Aorta (tissue), 5 donors: Measurements from ENCODE around the gene PIEZO2. TPM values are rescaled to one million over a fixed set of nuclear protein-coding genes. Genes with fewer than 3 reads are reported as not detected.
A peak's percentile ranks its signal among the peaks of the same experiment; 100 is the strongest.
"Not testable (repeated sequence)": the region's sequence is repeated elsewhere in the genome, so short reads cannot be mapped to it uniquely, and the experiment has no call there.

Experiments used
- ATAC-seq: fragments of 200-7000 bp; cut with Tn5 transposase; one replicate; pipeline ENCODE4 v1.9.1; 2022; ENCODE audit warnings: moderate library complexity; ENCODE audit not compliant: low FRiP score
- DNase-seq, 2 donors: peaks; one replicate each; pipeline ENCODE4 v3.0.0-alpha.2; 2020
- H3K27ac ChIP-seq, 2 donors: one replicate each; pipeline ENCODE4 v1.5.1; 2013; ENCODE audit warnings: low read length in 2 of 2, mild to moderate bottlenecking in 2 of 2, moderate library complexity in 2 of 2, control low read depth in 1 of 2, inconsistent platforms in 1 of 2, low read depth in 1 of 2
- H3K27me3 ChIP-seq, 2 donors: one replicate each; pipeline ENCODE4 v1.6.1; 2013; ENCODE audit warnings: control low read depth in 1 of 2, low read length in 1 of 2, mild to moderate bottlenecking in 1 of 2, moderate library complexity in 1 of 2; ENCODE audit not compliant: insufficient read depth in 2 of 2, control insufficient read depth in 1 of 2
- H3K36me3 ChIP-seq, 2 donors: one replicate each; pipeline ENCODE4 v1.6.1; 2013; ENCODE audit warnings: control low read depth in 1 of 2, low read length in 1 of 2, mild to moderate bottlenecking in 1 of 2; ENCODE audit not compliant: insufficient read depth in 2 of 2, control insufficient read depth in 1 of 2
- H3K4me1 ChIP-seq, 2 donors: one replicate each; pipeline ENCODE4 v1.6.1; 2013; ENCODE audit warnings: low read length in 2 of 2, control low read depth in 1 of 2, mild to moderate bottlenecking in 1 of 2, moderate library complexity in 1 of 2; ENCODE audit not compliant: insufficient read depth in 2 of 2, control insufficient read depth in 1 of 2
- H3K4me3 ChIP-seq, 2 donors: one replicate each; pipeline ENCODE4 v1.5.1; 2013; ENCODE audit warnings: low read length in 2 of 2, control low read depth in 1 of 2, mild to moderate bottlenecking in 1 of 2
- H3K9me3 ChIP-seq: one replicate; pipeline ENCODE4 v1.6.1; 2013; ENCODE audit warnings: mild to moderate bottlenecking, low read length; ENCODE audit not compliant: control insufficient read depth
- WGBS, 2 donors: extraction: QIAGEN DNeasy Blood & Tissue Kit; methylation state at CpG; one replicate each; pipeline ENCODE4 v1.1.7; 2013; 5-methylcytosine and 5-hydroxymethylcytosine counted together
- intact Hi-C, 2 donors: fragments of 100-400 bp; cut with DNase I; formaldehyde crosslinking; loops; one replicate each; pipeline versions ENCODE4 v1.14.2 to v1.15.0; 2022
- polyA plus RNA-seq, 2 donors: library from polyadenylated mRNA; stranded (reverse); fragments of 200-250 nt; gene quantifications; one replicate each; pipeline ENCODE4 v1.2.3, GENCODE V29; 2013
- total RNA-seq, 2 donors: library from RNA; stranded (reverse); fragmentation: NEBNext Ultra II Directional; extraction: Animal tissue kit (Norgen Biotek cat#: 25700); gene quantifications; one replicate each; pipeline ENCODE4 v1.2.1, GENCODE V29; 2021
- donor health status: healthy with polysubstance abuse.
- donor health status: Bipolar disorder and iron deficiency.
- donor health status: DM: no; HTN: no; CAD: no.
- donor health status: DM: no; HTN: no; CAD: no.
- donor health status: DM: yes; HTN: yes; CAD: no.

PIEZO2 gene
- total and polyA plus RNA-seq, 4 donors: 0.50 to 8.8 (median 1.6) TPM

GRCh38 chr18:10671441-10671840 is 477.9 kb downstream of the PIEZO2 start:
- no peak overlapping the region for H3K27ac ChIP-seq
- ATAC-seq (no peak), DNase-seq (no peak)
- H3K36me3 ChIP-seq: no peaks in the 10 kb centered on the region
- WGBS, 2 donors: 87 to 90% methylated on average over 4 of the region's 4 CpGs
- peaks cover 1% of the 10 kb centered on the region for H3K9me3 ChIP-seq
- no peaks in the 10 kb centered on the region for H3K4me1 ChIP-seq
- no peak overlapping the region for H3K4me3 ChIP-seq
- intact Hi-C loops: no loop called here
- H3K27me3 ChIP-seq: no peaks in the 10 kb centered on the region

- Histone ChIP-seq H3K4me3 (no peak overlapping the region), H3K4me1 (no peaks in the 10 kb centered on the region), H3K27me3 (no peaks in the 10 kb centered on the region), H3K27ac (no peak overlapping the region), H3K36me3 (no peaks in the 10 kb centered on the region), H3K9me3 (no peaks in the 10 kb centered on the region)
- 89 to 92% methylated on average over 5 of the region's 5 CpGs for WGBS, 2 donors
- ATAC-seq (no peak), DNase-seq (no peak)
- intact Hi-C loops: no loop called here
Measured at GRCh38 chr18:10670856-10671255, 478.5 kb downstream of the PIEZO2 start.

GRCh38 chr18:10669441-10670100 is 479.8 kb downstream of the PIEZO2 start:
- 70 to 72% methylated on average over 7 of the region's 7 CpGs for WGBS, 2 donors
- intact Hi-C loops: loop anchor here in 1 of 2 donors (10.0 kb wide), 1 partner anchor 55 kb away; no protein-coding TSS in a partner anchor
- H3K9me3 ChIP-seq: no peaks in the 10 kb centered on the region
- no peak overlapping the region for H3K27ac ChIP-seq
- H3K4me1 ChIP-seq: no peaks in the 10 kb centered on the region
- no peak overlapping the region for H3K4me3 ChIP-seq
- no peak for DNase-seq
- H3K27me3 ChIP-seq: no peaks in the 10 kb centered on the region
- no peak for ATAC-seq
- H3K36me3 ChIP-seq: no peaks in the 10 kb centered on the region

- H3K4me3 ChIP-seq: no peak overlapping the region
- intact Hi-C loops: loop anchor here in 1 of 2 donors (10.0 kb wide), 1 partner anchor 61 kb away; no protein-coding TSS in a partner anchor
- no peaks in the 10 kb centered on the region for H3K9me3 ChIP-seq
- H3K4me1 ChIP-seq: no peaks in the 10 kb centered on the region
- no peak overlapping the region for H3K27ac ChIP-seq
- H3K36me3 ChIP-seq: no peaks in the 10 kb centered on the region
- no peaks in the 10 kb centered on the region for H3K27me3 ChIP-seq
- DNase-seq (no peak), ATAC-seq (no peak)
- 73 to 91% methylated on average over 9 of the region's 9 CpGs for WGBS, 2 donors
Measured at GRCh38 chr18:10663750-10664149, 485.6 kb downstream of the PIEZO2 start.

GRCh38 chr18:10661317-10661716 is 488.1 kb downstream of the PIEZO2 start:
- Histone ChIP-seq H3K27me3 (no peaks in the 10 kb centered on the region), H3K4me3 (no peak overlapping the region), H3K9me3 (no peaks in the 10 kb centered on the region), H3K4me1 (no peaks in the 10 kb centered on the region), H3K27ac (no peak overlapping the region), H3K36me3 (no peaks in the 10 kb centered on the region)
- ATAC-seq (no peak), DNase-seq (no peak)
- WGBS, 2 donors: 81 to 93% methylated on average over 2 of the region's 2 CpGs
- intact Hi-C loops: loop anchor here in 1 of 2 donors (10.0 kb wide), 1 partner anchor 63 kb away; no protein-coding TSS in a partner anchor

- WGBS, 2 donors: 40 to 49% methylated on average over 13 of the region's 13 CpGs
- Histone ChIP-seq H3K9me3 (no peaks in the 10 kb centered on the region), H3K27ac (no peak overlapping the region), H3K4me1 (no peaks in the 10 kb centered on the region), H3K4me3 (no peak overlapping the region), H3K27me3 (no peaks in the 10 kb centered on the region), H3K36me3 (no peaks in the 10 kb centered on the region)
- intact Hi-C loops: loop anchor here in 1 of 2 donors (10.0 kb wide), 1 partner anchor 64 kb away; no protein-coding TSS in a partner anchor
- peak in 1 of 2 donors; percentile 65 for DNase-seq
- peak; percentile 75 for ATAC-seq
Measured at GRCh38 chr18:10660179-10660884, 489.0 kb downstream of the PIEZO2 start.

- Histone ChIP-seq H3K4me3 (no peak overlapping the region), H3K36me3 (no peaks in the 10 kb centered on the region), H3K4me1 (no peaks in the 10 kb centered on the region), H3K9me3 (no peaks in the 10 kb centered on the region), H3K27ac (no peak overlapping the region), H3K27me3 (no peaks in the 10 kb centered on the region)
- WGBS, 2 donors: 63 to 76% methylated on average over 5 of the region's 5 CpGs
- ATAC-seq (no peak), DNase-seq (no peak)
- intact Hi-C loops: no loop called here
Measured at GRCh38 chr18:10659594-10659993, 489.8 kb downstream of the PIEZO2 start.

GRCh38 chr18:10659000-10659399 is 490.4 kb downstream of the PIEZO2 start:
- WGBS, 2 donors: 73 to 76% methylated on average over 5 of the region's 5 CpGs
- no peaks in the 10 kb centered on the region for H3K36me3 ChIP-seq
- no peaks in the 10 kb centered on the region for H3K27me3 ChIP-seq
- H3K4me3 ChIP-seq: no peak overlapping the region
- no peaks in the 10 kb centered on the region for H3K9me3 ChIP-seq
- intact Hi-C loops: no loop called here
- no peak overlapping the region for H3K27ac ChIP-seq
- ATAC-seq: no peak
- H3K4me1 ChIP-seq: no peaks in the 10 kb centered on the region
- no peak for DNase-seq

GRCh38 chr18:10644003-10644402 is 505.4 kb downstream of the PIEZO2 start:
- H3K9me3 ChIP-seq, H3K27me3 ChIP-seq, H3K36me3 ChIP-seq, H3K27ac ChIP-seq, H3K4me3 ChIP-seq, DNase-seq, intact Hi-C loops, ATAC-seq, H3K4me1 ChIP-seq: not testable (repeated sequence)
- 61 to 63% methylated on average over 4 of the region's 5 CpGs for WGBS, 2 donors
